Transverse colon (tissue), 4 donors: ENCODE measurements around the gene TCF7. TPM values are rescaled to one million over a fixed set of nuclear protein-coding genes. Genes with fewer than 3 reads are reported as not detected.

Experiments used
- DNase-seq: peaks from one replicate; pipeline ENCODE4 v3.0.0-alpha.2; 2019
- H3K27ac ChIP-seq, 4 donors: fragments of 200-600 bp; sonication (generic); 2 replicates each; pipeline ENCODE4 v1.5.1; 2016 to 2018; ENCODE audit warnings: inconsistent platforms in 4 of 4
- H3K27me3 ChIP-seq: fragments of 200-600 bp; sonication (generic); 2 replicates; pipeline ENCODE4 v1.5.1; 2017; ENCODE audit warnings: inconsistent platforms
- H3K36me3 ChIP-seq, 4 donors: fragments of 200-600 bp; sonication (generic); 2 replicates each; pipeline ENCODE4 v1.5.1; 2017 to 2019; ENCODE audit warnings: inconsistent platforms in 4 of 4
- H3K4me1 ChIP-seq, 4 donors: fragments of 200-600 bp; sonication (generic); 2 replicates each; pipeline ENCODE4 v1.5.1; 2017 to 2020; ENCODE audit warnings: inconsistent platforms in 4 of 4
- H3K4me3 ChIP-seq, 4 donors: fragments of 200-600 bp; sonication (generic); 1 replicate in 1 of 4; 2 replicates in 3 of 4; pipeline versions ENCODE4 v1.5.1 to v1.6.1; 2017 to 2019; ENCODE audit warnings: inconsistent platforms in 4 of 4
- H3K9me3 ChIP-seq, 2 donors: fragments of 200-600 bp; sonication (generic); 2 replicates each; pipeline ENCODE4 v1.5.1; 2017 to 2019; ENCODE audit warnings: inconsistent platforms in 2 of 2
- EP300 ChIP-seq: sonication (generic); formaldehyde crosslinking; IDR thresholded peaks from one replicate; pipeline ENCODE4 v1.6.1; 2017; ENCODE audit warnings: antibody characterized with exemption, low read depth
- POLR2A ChIP-seq: fragments of 450-650 bp; IDR thresholded peaks from one replicate; pipeline ENCODE4 v1.6.1; 2016; ENCODE audit warnings: antibody characterized with exemption, mild to moderate bottlenecking, moderate library complexity
- POLR2AphosphoS5 ChIP-seq, 3 donors: sonication (generic); formaldehyde crosslinking; IDR thresholded peaks; one replicate each; pipeline ENCODE4 v1.6.1; 2016; ENCODE audit warnings: antibody characterized with exemption in 3 of 3
- WGBS, 2 donors: methylation state at CpG; one replicate each; pipeline ENCODE4 v1.1.5; 2018; ENCODE audit warnings: low coverage in 1 of 2; 5-methylcytosine and 5-hydroxymethylcytosine counted together
- in situ Hi-C, 4 donors: fragments of 200-750 bp; cut with MboI; loops; one replicate each; pipeline versions ENCODE4 v1.15.0 to v1.15.1; 2017; ENCODE audit warnings: low sequenced_read_pairs in 3 of 4, low pct_ligation_motif_present in 1 of 4, low pct_unique_long_range_greater_than_20kb in 1 of 4
- intact Hi-C: fragments of 100-400 bp; cut with DNase I; formaldehyde crosslinking; loops from one replicate; pipeline ENCODE4 v1.15.1; 2023; ENCODE audit warnings: low total_unique reads
- total RNA-seq, 4 donors: library from RNA; depleted of rRNA; stranded (reverse); fragments of >200 nt; gene quantifications; one replicate each; pipeline ENCODE4 v1.1.0, GENCODE V29; 2016
- TF ChIP-seq, protein P1 (sequence below), 5 experiments: fragments of 200-600 bp in 3 of 5; fragments of 450-650 bp in 2 of 5; sonication (generic) in 3 of 5; IDR thresholded peaks; 1 replicate in 2 of 5; 2 replicates in 3 of 5; pipeline ENCODE4 v1.5.1; 2016 to 2017; ENCODE audit warnings: antibody characterized with exemption in 5 of 5, inconsistent platforms in 3 of 5, mild to moderate bottlenecking in 2 of 5, moderate library complexity in 1 of 5

The TCF7 gene
- total RNA-seq, 4 donors from 2014 or later, result 0.60 to 7.1 (median 3.1) TPM

- no peak overlapping the region for H3K27ac ChIP-seq
- H3K36me3 ChIP-seq, result no peaks in the 10 kb centered on the region
- H3K4me3 ChIP-seq, result no peak overlapping the region
- TF ChIP-seq, protein P1, sequence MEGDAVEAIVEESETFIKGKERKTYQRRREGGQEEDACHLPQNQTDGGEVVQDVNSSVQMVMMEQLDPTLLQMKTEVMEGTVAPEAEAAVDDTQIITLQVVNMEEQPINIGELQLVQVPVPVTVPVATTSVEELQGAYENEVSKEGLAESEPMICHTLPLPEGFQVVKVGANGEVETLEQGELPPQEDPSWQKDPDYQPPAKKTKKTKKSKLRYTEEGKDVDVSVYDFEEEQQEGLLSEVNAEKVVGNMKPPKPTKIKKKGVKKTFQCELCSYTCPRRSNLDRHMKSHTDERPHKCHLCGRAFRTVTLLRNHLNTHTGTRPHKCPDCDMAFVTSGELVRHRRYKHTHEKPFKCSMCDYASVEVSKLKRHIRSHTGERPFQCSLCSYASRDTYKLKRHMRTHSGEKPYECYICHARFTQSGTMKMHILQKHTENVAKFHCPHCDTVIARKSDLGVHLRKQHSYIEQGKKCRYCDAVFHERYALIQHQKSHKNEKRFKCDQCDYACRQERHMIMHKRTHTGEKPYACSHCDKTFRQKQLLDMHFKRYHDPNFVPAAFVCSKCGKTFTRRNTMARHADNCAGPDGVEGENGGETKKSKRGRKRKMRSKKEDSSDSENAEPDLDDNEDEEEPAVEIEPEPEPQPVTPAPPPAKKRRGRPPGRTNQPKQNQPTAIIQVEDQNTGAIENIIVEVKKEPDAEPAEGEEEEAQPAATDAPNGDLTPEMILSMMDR (IDR thresholded peaks at IDR 0.05), result no peak
- TF ChIP-seq POLR2AphosphoS5 (IDR thresholded peaks at IDR 0.05) (no peak), POLR2A (no peak), EP300 (no peak)
- 86% methylated on average over 1 to 14 of the region's 15 CpGs for WGBS, 2 donors
- intact Hi-C loops, result no loop called here
- H3K4me1 ChIP-seq, result peaks cover 2 to 43% (median 8%) of the 10 kb centered on the region in 4 donors
- DNase-seq, result no peak
- in situ Hi-C loops, result loop anchor here in 1 of 4 donors (10.0 kb wide), 1 partner anchor 49 kb away; no protein-coding TSS in a partner anchor
- no peaks in the 10 kb centered on the region for H3K27me3 ChIP-seq
- no peaks in the 10 kb centered on the region for H3K9me3 ChIP-seq
These were observed 18.4 kb upstream of the TCF7 start for GRCh38 chr5:134095887-134096589.

DNA sequence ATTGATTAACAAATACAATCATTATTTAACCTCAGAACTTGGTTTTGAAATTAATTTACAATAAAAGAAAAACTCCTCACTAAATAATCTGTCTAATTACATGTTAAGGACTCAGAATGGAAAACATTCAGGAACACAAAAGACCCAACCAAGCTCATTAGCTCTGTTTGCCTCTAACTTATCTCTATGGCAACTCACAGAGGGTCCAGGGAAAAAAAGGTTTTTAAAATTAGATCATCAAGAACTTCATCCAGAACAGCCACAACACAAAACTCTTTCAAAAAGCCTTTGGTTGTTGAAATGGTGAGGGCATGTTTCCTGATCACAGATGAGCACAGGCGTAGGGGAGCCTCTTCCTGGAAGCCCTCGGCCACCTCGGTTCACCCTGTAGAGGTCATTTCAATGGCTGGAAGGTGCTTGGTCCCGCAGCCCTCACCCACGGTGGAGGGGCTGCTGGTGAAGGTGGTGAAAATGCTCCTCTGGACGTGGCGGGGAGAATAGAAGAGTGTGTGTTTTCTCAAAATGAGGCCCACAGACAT lies 17.2 kb upstream of the TCF7 start:
- in situ Hi-C loops (loop anchor here in 1 of 4 donors (10.0 kb wide), 1 partner anchor 48 kb away; no protein-coding TSS in a partner anchor), intact Hi-C loops (no loop called here)
- no peak overlapping the region for H3K4me3 ChIP-seq
- DNase-seq, result no peak
- TF ChIP-seq POLR2A (no peak), POLR2AphosphoS5 (IDR thresholded peaks at IDR 0.05) (no peak), EP300 (no peak)
- TF ChIP-seq, protein P1 (IDR thresholded peaks at IDR 0.05), result no peak
- H3K27ac ChIP-seq, result no peak overlapping the region
- H3K4me1 ChIP-seq, result peaks cover 6 to 39% (median 8%) of the 10 kb centered on the region in 4 donors
- no peaks in the 10 kb centered on the region for H3K27me3 ChIP-seq
- no peaks in the 10 kb centered on the region for H3K36me3 ChIP-seq
- 81 to 90% methylated on average over 2 to 7 of the region's 7 CpGs for WGBS, 2 donors
- H3K9me3 ChIP-seq, result no peaks in the 10 kb centered on the region

- Histone ChIP-seq H3K27me3 (no peaks in the 10 kb centered on the region), H3K9me3 (no peaks in the 10 kb centered on the region), H3K4me1 (peaks cover 5 to 30% (median 6%) of the 10 kb centered on the region in 4 donors), H3K27ac (no peak overlapping the region), H3K4me3 (no peak overlapping the region), H3K36me3 (no peaks in the 10 kb centered on the region)
- intact Hi-C loops (no loop called here), in situ Hi-C loops (loop anchor here in 1 of 4 donors (10.0 kb wide), 1 partner anchor 46 kb away; no protein-coding TSS in a partner anchor)
- TF ChIP-seq, protein P1 (IDR thresholded peaks at IDR 0.05), result no peak
- TF ChIP-seq POLR2AphosphoS5 (IDR thresholded peaks at IDR 0.05) (no peak), EP300 (no peak), POLR2A (no peak)
- WGBS, 2 donors, result 83 to 87% methylated on average over 4 to 5 of the region's 5 CpGs
- no peak for DNase-seq
These were observed 15.8 kb upstream of the TCF7 start for GRCh38 chr5:134098690-134099089.

DNA sequence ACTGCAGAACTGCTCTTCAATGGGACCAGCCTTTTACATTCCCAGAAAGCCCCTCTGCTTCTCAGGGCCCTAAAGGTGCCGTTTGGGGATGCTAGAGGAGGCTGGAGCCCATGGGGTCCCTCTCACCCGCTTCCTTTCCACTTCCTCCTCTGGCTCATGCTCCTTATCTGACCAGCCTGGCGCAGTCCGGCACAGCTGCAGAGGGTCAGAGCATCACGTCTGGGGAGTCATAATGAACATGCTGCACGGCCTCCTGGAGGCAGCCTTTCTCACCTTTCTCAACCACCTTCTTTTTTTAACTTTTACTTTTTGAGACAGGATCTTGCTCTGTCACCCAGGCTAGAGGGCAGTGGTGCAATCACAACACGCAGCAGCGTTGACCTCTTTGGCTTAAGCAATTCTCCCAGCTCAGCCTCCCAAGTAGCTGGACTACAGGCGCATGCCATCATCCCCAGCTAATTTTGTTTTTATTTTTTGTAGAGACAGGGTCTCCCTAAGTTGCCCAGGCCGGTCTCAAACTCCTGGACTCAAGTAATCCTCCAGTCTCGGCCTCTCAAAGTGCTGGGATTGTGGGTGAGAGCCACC lies 15.1 kb upstream of the TCF7 start:
- Histone ChIP-seq H3K36me3 (no peaks in the 10 kb centered on the region), H3K27ac (peak overlapping the region in 3 of 4 donors; percentile 42 to 52 (median 44)), H3K9me3 (no peaks in the 10 kb centered on the region), H3K4me1 (peaks cover 5 to 30% (median 6%) of the 10 kb centered on the region in 4 donors), H3K4me3 (no peak overlapping the region), H3K27me3 (no peaks in the 10 kb centered on the region)
- no peak for TF ChIP-seq EP300
- no peak for TF ChIP-seq POLR2AphosphoS5 (IDR thresholded peaks at IDR 0.05)
- TF ChIP-seq, protein P1 (IDR thresholded peaks at IDR 0.05), result no peak
- no peak for TF ChIP-seq POLR2A
- in situ Hi-C loops, result loop anchor here in 1 of 4 donors (10.0 kb wide), 1 partner anchor 45 kb away; no protein-coding TSS in a partner anchor
- DNase-seq, result no peak
- WGBS, 2 donors, result 80 to 87% methylated on average over 6 to 11 of the region's 11 CpGs
- intact Hi-C loops, result no loop called here
